WTC11 (cell line): ENCODE results near the gene COPS9. TPM values are rescaled to one million over a fixed set of nuclear protein-coding genes. Genes with fewer than 3 reads are reported as not detected.

ENCODE experiments used
- ATAC-seq: fragments of 200-7000 bp; cut with Tn5 transposase; 2 replicates; pipeline ENCODE4 v1.10.0; 2021; ENCODE audit warnings: mild to moderate bottlenecking, moderate library complexity
- CTCF ChIA-PET: fragments of 300-600 bp; sonication (Branson Sonifier 250); formaldehyde crosslinking; loops from one replicate; lab custom pipeline; 2021; ENCODE audit warnings: antibody characterized with exemption; lab: Charles Lee
- POLR2A ChIA-PET: fragments of 350-600 bp; sonication (Branson Sonifier 250); formaldehyde crosslinking; loops from one replicate; lab custom pipeline; 2021; ENCODE audit warnings: antibody characterized with exemption; lab: Charles Lee
- DNase-seq: peaks from one replicate; pipeline ENCODE4 v3.0.0; 2021; ENCODE audit warnings: low spot score
- H3K27ac Mint-ChIP-seq: 2 replicates; pipeline ENCODE4 v1.8.0; 2021; ENCODE audit warnings: mixed read lengths
- H3K27me3 Mint-ChIP-seq: 2 replicates; pipeline ENCODE4 v1.8.0; 2021; ENCODE audit warnings: low read depth, mild to moderate bottlenecking, moderate library complexity, mixed read lengths
- H3K36me3 Mint-ChIP-seq: 2 replicates; pipeline ENCODE4 v1.8.0; 2021; ENCODE audit warnings: mixed read lengths
- H3K4me1 Mint-ChIP-seq: 2 replicates; pipeline ENCODE4 v1.8.0; 2022; ENCODE audit warnings: mixed read lengths
- H3K4me3 Mint-ChIP-seq: 2 replicates; pipeline ENCODE4 v1.8.0; 2021; ENCODE audit warnings: mild to moderate bottlenecking, moderate library complexity, mixed read lengths
- H3K9me3 Mint-ChIP-seq: 2 replicates; pipeline ENCODE4 v1.8.0; 2021; ENCODE audit warnings: mixed read lengths
- FOXP1 ChIP-seq: sonication (generic); formaldehyde crosslinking; IDR thresholded peaks from 2 replicates; pipeline ENCODE4 v1.8.0; 2022; ENCODE audit warnings: missing genetic modification reagents, mild to moderate bottlenecking, moderate library complexity, borderline replicate concordance
- MXD4 ChIP-seq: fragments of 250-450 bp; sonication (Bioruptor Pico); IDR thresholded peaks from 2 replicates; pipeline ENCODE4 v1.8.0; 2021; ENCODE audit warnings: mild to moderate bottlenecking, moderate library complexity, borderline replicate concordance
- SMAD4 ChIP-seq: sonication (generic); formaldehyde crosslinking; IDR thresholded peaks from 2 replicates; pipeline ENCODE4 v1.8.0; 2022; ENCODE audit warnings: mild to moderate bottlenecking, missing genetic modification reagents
- SOX15 ChIP-seq: fragments of 250-450 bp; sonication (Bioruptor Pico); IDR thresholded peaks from 2 replicates; pipeline ENCODE4 v1.9.0; 2021; ENCODE audit warnings: mild to moderate bottlenecking
- SP1 ChIP-seq: sonication (generic); formaldehyde crosslinking; conservative IDR thresholded peaks from 2 replicates; pipeline ENCODE4 v1.8.1; 2022; ENCODE audit warnings: missing genetic modification reagents
- ZNF263 ChIP-seq: sonication (generic); formaldehyde crosslinking; IDR thresholded peaks from 2 replicates; pipeline ENCODE4 v1.8.1; 2022; ENCODE audit warnings: low read depth, mild to moderate bottlenecking, moderate library complexity, missing genetic modification reagents
- total RNA-seq: library from RNA; stranded (reverse); gene quantifications from 3 replicates; pipeline ENCODE4 v1.2.3, GENCODE V29; 2021
- TF ChIP-seq, protein P1 (sequence below): sonication (generic); formaldehyde crosslinking; IDR thresholded peaks from 2 replicates; pipeline ENCODE4 v1.8.1; 2022; ENCODE audit warnings: mild to moderate bottlenecking, moderate library complexity, missing genetic modification reagents
- TF ChIP-seq, protein P2 (sequence below): fragments of 250-450 bp; sonication (Bioruptor Pico); conservative IDR thresholded peaks from 2 replicates; pipeline ENCODE4 v1.9.0; 2021; ENCODE audit warnings: mild to moderate bottlenecking
- TF ChIP-seq, protein P3 (sequence below): fragments of 250-450 bp; sonication (Bioruptor Pico); IDR thresholded peaks from 2 replicates; pipeline ENCODE4 v2.1.2; 2022; ENCODE audit warnings: mild to moderate bottlenecking, moderate library complexity
- TF ChIP-seq, protein P4 (sequence below): fragments of 250-450 bp; sonication (Bioruptor Pico); IDR thresholded peaks from 2 replicates; pipeline ENCODE4 v1.9.0; 2021; ENCODE audit warnings: mild to moderate bottlenecking
- TF ChIP-seq, protein P5 (sequence below): sonication (generic); formaldehyde crosslinking; IDR thresholded peaks from 2 replicates; pipeline ENCODE4 v1.8.0; 2022; ENCODE audit warnings: mild to moderate bottlenecking, missing genetic modification reagents
- TF ChIP-seq, protein P6 (sequence below): sonication (generic); formaldehyde crosslinking; IDR thresholded peaks from 2 replicates; pipeline ENCODE4 v1.8.1; 2022; ENCODE audit warnings: missing genetic modification reagents, borderline replicate concordance
- TF ChIP-seq, protein P7 (sequence below): fragments of 250-450 bp; sonication (Bioruptor Pico); IDR thresholded peaks from 2 replicates; pipeline ENCODE4 v1.9.0; 2021; ENCODE audit warnings: moderate library complexity, mild to moderate bottlenecking, inconsistent platforms, borderline replicate concordance
- TF ChIP-seq, protein P8 (sequence below): sonication (generic); formaldehyde crosslinking; IDR thresholded peaks from 2 replicates; pipeline ENCODE4 v1.8.0; 2023; ENCODE audit warnings: mild to moderate bottlenecking, missing genetic modification reagents
- TF ChIP-seq, protein P9 (sequence below): sonication (generic); formaldehyde crosslinking; IDR thresholded peaks from 2 replicates; pipeline ENCODE4 v1.8.1; 2022; ENCODE audit warnings: mild to moderate bottlenecking, missing genetic modification reagents, moderate library complexity, borderline replicate concordance

The COPS9 gene
- total RNA-seq, 1 experiment from 2014 or later = 142 TPM

DNA sequence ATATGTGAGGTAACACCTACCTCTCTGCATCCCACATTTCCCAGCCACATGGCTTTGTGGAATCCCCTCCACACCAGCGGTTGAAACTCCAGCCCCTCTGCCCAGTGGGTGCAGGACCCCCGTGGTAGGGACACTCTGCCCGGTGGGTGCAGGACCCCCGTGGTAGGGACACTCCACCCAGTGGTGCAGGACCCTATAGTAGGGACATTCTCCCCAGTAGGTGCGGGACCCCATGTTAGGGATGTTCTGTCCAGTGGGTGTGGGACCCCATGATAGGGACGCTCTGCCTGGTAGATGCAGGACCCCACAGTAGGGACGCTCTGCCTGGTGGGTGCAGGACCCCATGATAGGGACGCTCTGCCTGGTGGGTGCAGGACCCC, 11.5 kb downstream of the COPS9 start:
- Mint-ChIP-seq H3K27me3 (peaks cover 2% of the 10 kb centered on the region; the same call in 1 of the 2 replicates), H3K36me3 (peaks cover 20% of the 10 kb centered on the region), H3K9me3 (peaks cover 3% of the 10 kb centered on the region), H3K4me1 (no peaks in the 10 kb centered on the region), H3K27ac (no peak overlapping the region), H3K4me3 (no peak overlapping the region)
- CTCF ChIA-PET = no interaction called here
- no peak for TF ChIP-seq SOX15 (CRISPR knock-in tag)
- no peak for TF ChIP-seq SMAD4 (CRISPR knock-in tag)
- TF ChIP-seq, protein P1, sequence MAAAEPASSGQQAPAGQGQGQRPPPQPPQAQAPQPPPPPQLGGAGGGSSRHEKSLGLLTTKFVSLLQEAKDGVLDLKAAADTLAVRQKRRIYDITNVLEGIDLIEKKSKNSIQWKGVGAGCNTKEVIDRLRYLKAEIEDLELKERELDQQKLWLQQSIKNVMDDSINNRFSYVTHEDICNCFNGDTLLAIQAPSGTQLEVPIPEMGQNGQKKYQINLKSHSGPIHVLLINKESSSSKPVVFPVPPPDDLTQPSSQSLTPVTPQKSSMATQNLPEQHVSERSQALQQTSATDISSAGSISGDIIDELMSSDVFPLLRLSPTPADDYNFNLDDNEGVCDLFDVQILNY (CRISPR knock-in tag) = no peak
- no peak for TF ChIP-seq FOXP1 (CRISPR knock-in tag)
- TF ChIP-seq, protein P2, sequence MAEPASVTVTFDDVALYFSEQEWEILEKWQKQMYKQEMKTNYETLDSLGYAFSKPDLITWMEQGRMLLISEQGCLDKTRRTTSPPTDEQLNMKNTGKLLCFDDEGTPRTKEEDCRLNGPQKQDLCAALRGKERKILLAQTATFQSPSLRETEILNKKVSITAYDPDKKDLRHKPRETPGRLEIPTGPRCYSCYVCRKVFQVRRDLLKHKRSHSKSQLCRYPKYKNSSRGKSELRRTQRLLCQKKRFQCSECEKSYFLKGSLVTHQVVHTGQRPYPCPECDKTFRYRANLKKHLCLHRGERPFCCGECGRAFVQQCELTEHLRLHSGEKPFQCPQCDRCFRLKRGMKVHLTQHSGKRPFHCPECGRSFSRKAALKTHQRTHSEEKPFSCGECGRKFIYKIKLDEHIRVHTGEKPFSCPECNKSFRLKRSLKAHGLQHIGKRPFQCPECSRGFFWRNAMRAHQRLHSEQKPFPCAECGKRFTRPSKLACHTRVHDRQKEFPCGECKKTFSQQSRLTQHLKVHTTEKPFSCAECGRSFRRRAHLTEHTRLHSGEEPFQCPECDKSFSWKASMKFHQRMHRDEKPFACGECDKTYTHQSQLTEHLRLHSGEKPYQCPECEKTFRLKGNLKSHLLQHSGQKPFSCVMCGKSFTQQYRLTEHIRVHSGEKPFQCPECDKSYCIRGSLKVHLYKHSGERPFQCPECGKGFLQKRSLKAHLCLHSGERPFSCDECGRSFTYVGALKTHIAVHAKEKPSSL (CRISPR knock-in tag) = no peak
- TF ChIP-seq, protein P3, sequence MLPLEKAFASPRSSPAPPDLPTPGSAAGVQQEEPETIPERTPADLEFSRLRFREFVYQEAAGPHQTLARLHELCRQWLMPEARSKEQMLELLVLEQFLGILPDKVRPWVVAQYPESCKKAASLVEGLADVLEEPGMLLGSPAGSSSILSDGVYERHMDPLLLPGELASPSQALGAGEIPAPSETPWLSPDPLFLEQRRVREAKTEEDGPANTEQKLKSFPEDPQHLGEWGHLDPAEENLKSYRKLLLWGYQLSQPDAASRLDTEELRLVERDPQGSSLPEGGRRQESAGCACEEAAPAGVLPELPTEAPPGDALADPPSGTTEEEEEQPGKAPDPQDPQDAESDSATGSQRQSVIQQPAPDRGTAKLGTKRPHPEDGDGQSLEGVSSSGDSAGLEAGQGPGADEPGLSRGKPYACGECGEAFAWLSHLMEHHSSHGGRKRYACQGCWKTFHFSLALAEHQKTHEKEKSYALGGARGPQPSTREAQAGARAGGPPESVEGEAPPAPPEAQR (CRISPR knock-in tag) = no peak
- TF ChIP-seq, protein P4, sequence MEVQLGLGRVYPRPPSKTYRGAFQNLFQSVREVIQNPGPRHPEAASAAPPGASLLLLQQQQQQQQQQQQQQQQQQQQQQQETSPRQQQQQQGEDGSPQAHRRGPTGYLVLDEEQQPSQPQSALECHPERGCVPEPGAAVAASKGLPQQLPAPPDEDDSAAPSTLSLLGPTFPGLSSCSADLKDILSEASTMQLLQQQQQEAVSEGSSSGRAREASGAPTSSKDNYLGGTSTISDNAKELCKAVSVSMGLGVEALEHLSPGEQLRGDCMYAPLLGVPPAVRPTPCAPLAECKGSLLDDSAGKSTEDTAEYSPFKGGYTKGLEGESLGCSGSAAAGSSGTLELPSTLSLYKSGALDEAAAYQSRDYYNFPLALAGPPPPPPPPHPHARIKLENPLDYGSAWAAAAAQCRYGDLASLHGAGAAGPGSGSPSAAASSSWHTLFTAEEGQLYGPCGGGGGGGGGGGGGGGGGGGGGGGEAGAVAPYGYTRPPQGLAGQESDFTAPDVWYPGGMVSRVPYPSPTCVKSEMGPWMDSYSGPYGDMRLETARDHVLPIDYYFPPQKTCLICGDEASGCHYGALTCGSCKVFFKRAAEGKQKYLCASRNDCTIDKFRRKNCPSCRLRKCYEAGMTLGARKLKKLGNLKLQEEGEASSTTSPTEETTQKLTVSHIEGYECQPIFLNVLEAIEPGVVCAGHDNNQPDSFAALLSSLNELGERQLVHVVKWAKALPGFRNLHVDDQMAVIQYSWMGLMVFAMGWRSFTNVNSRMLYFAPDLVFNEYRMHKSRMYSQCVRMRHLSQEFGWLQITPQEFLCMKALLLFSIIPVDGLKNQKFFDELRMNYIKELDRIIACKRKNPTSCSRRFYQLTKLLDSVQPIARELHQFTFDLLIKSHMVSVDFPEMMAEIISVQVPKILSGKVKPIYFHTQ (CRISPR knock-in tag) = no peak
- TF ChIP-seq, protein P5, sequence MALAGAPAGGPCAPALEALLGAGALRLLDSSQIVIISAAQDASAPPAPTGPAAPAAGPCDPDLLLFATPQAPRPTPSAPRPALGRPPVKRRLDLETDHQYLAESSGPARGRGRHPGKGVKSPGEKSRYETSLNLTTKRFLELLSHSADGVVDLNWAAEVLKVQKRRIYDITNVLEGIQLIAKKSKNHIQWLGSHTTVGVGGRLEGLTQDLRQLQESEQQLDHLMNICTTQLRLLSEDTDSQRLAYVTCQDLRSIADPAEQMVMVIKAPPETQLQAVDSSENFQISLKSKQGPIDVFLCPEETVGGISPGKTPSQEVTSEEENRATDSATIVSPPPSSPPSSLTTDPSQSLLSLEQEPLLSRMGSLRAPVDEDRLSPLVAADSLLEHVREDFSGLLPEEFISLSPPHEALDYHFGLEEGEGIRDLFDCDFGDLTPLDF = no peak
- TF ChIP-seq SP1 = no peak
- DNase-seq (no peak), ATAC-seq (no peak)
- POLR2A ChIA-PET = no interaction called here

DNA sequence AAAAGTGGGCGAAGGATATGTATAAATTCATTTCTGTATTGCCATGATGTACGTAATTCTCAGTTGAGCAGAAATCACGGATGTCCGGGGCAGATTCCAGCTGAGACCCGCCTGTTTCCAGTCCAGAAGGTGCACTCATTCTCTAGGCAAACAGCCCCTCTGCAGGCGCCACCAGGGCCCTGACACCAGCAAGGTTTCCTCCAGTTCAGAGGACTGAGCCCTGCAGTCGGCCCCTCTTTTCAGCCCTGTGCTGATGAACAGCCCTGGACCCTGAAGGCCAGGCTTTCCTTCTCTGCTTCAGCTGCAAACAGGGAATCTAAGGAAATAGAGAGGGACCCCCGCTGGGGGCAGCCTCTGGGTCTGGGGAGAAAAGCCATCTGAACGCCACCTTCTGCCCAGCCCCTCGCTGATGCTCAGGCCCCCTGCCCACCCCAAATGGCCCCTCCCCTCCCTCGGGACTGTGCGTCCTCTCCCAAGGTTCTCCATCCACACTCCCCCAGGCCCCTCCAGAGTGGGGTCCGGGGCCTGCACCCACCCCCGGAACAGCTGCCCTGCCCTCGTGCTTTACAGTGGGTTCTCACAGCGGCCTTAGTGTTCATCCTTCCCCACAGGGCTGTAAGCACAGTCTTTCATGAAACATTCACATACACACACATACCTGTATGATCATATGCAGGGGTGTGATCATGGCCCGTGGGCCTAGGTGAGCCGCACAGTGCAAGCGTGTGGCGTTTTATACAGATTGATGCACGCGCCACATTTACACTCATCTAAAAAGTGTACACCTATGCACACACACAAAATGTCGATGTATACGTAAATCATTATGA, 12.1 kb downstream of the COPS9 start:
- POLR2A ChIA-PET = no interaction called here
- peaks cover 15% of the 10 kb centered on the region for H3K36me3 Mint-ChIP-seq
- H3K4me3 Mint-ChIP-seq = no peak overlapping the region
- no peak overlapping the region for H3K27ac Mint-ChIP-seq
- peaks cover 7% of the 10 kb centered on the region for H3K9me3 Mint-ChIP-seq
- no peak for DNase-seq
- ATAC-seq = no peak
- H3K27me3 Mint-ChIP-seq = peaks cover 2% of the 10 kb centered on the region; the same call in 1 of the 2 replicates
- no peaks in the 10 kb centered on the region for H3K4me1 Mint-ChIP-seq
- CTCF ChIA-PET = no interaction called here
- TF ChIP-seq, protein P3 (CRISPR knock-in tag) = no peak
- TF ChIP-seq, protein P6, sequence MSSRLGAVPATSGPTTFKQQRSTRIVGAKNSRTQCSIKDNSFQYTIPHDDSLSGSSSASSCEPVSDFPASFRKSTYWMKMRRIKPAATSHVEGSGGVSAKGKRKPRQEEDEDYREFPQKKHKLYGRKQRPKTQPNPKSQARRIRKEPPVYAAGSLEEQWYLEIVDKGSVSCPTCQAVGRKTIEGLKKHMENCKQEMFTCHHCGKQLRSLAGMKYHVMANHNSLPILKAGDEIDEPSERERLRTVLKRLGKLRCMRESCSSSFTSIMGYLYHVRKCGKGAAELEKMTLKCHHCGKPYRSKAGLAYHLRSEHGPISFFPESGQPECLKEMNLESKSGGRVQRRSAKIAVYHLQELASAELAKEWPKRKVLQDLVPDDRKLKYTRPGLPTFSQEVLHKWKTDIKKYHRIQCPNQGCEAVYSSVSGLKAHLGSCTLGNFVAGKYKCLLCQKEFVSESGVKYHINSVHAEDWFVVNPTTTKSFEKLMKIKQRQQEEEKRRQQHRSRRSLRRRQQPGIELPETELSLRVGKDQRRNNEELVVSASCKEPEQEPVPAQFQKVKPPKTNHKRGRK = no peak
- TF ChIP-seq ZNF263 (CRISPR knock-in tag) = no peak
- TF ChIP-seq, protein P7, sequence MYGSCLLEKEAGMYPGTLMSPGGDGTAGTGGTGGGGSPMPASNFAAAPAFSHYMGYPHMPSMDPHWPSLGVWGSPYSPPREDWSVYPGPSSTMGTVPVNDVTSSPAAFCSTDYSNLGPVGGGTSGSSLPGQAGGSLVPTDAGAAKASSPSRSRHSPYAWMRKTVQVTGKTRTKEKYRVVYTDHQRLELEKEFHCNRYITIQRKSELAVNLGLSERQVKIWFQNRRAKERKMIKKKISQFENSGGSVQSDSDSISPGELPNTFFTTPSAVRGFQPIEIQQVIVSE (CRISPR knock-in tag) = no peak
- TF ChIP-seq, protein P8, sequence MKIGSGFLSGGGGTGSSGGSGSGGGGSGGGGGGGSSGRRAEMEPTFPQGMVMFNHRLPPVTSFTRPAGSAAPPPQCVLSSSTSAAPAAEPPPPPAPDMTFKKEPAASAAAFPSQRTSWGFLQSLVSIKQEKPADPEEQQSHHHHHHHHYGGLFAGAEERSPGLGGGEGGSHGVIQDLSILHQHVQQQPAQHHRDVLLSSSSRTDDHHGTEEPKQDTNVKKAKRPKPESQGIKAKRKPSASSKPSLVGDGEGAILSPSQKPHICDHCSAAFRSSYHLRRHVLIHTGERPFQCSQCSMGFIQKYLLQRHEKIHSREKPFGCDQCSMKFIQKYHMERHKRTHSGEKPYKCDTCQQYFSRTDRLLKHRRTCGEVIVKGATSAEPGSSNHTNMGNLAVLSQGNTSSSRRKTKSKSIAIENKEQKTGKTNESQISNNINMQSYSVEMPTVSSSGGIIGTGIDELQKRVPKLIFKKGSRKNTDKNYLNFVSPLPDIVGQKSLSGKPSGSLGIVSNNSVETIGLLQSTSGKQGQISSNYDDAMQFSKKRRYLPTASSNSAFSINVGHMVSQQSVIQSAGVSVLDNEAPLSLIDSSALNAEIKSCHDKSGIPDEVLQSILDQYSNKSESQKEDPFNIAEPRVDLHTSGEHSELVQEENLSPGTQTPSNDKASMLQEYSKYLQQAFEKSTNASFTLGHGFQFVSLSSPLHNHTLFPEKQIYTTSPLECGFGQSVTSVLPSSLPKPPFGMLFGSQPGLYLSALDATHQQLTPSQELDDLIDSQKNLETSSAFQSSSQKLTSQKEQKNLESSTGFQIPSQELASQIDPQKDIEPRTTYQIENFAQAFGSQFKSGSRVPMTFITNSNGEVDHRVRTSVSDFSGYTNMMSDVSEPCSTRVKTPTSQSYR = no peak
- no peak for TF ChIP-seq MXD4
- TF ChIP-seq, protein P9, sequence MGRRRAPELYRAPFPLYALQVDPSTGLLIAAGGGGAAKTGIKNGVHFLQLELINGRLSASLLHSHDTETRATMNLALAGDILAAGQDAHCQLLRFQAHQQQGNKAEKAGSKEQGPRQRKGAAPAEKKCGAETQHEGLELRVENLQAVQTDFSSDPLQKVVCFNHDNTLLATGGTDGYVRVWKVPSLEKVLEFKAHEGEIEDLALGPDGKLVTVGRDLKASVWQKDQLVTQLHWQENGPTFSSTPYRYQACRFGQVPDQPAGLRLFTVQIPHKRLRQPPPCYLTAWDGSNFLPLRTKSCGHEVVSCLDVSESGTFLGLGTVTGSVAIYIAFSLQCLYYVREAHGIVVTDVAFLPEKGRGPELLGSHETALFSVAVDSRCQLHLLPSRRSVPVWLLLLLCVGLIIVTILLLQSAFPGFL (CRISPR knock-in tag) = no peak
